HG02759 (cell line): ENCODE results near the gene CTBS.

Source experiments
- ATAC-seq: cut with Tn5 transposase; IDR thresholded peaks from one replicate; pipeline ENCODE4 v1.9.1; 2021; ENCODE audit warnings: mild to moderate bottlenecking, moderate library complexity; ENCODE audit not compliant: unreplicated experiment

CTBS gene

GRCh38 chr1:84506729-84507453 lies 67.3 kb downstream of the CTBS start:
- no peak for ATAC-seq

DNA sequence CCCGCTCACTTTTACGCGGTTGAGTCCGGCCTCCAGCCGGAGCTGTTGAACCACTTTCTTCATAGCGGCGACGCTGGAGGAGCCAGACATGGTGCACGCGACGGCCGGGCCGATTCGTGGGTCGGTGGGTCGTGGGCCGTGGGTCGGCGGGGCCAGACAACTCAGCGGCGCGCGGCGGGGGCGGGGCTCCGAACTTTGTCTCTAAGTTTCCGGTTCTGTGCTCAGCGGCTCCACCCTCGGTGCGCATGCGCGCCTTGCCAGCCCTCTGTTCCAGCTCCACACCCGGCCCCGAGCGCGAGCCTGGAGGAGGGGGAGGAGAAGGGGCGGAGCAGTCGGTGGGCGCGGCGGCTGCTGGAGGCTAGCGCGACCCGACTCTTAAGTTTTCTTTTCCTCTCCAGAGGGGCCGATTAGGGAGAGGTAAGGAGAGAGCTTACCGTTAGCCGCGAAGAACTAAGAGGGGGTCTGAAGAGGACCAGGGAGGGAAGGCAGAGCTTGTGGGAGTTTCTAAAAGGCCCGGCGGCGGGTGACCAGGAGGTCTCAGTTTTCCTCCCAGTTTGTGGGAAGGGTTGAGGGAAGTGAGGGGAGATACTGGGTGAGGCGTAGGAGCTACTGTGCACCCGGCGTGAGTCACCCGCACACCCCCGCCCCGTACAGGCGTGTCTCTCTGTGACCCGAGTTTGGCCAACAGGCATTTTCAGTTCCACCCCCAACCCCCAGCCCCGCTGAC lies 68.1 kb downstream of the CTBS start, which contains the start of the genes GNG5 and SPATA1:
GNG5 (minus strand) TSS at position 580 of the 727 bp plus-strand sequence; CDS start at position 90, 490 bp downstream.
SPATA1 (plus strand) TSS at position 385 of the 727 bp plus-strand sequence. CDS start 9,974 bp downstream, outside the sequence.
- peak; percentile 82 for ATAC-seq

GRCh38 chr1:84505493-84506001 lies 68.7 kb downstream of the CTBS start:
- ATAC-seq, result peak; percentile 43

DNA sequence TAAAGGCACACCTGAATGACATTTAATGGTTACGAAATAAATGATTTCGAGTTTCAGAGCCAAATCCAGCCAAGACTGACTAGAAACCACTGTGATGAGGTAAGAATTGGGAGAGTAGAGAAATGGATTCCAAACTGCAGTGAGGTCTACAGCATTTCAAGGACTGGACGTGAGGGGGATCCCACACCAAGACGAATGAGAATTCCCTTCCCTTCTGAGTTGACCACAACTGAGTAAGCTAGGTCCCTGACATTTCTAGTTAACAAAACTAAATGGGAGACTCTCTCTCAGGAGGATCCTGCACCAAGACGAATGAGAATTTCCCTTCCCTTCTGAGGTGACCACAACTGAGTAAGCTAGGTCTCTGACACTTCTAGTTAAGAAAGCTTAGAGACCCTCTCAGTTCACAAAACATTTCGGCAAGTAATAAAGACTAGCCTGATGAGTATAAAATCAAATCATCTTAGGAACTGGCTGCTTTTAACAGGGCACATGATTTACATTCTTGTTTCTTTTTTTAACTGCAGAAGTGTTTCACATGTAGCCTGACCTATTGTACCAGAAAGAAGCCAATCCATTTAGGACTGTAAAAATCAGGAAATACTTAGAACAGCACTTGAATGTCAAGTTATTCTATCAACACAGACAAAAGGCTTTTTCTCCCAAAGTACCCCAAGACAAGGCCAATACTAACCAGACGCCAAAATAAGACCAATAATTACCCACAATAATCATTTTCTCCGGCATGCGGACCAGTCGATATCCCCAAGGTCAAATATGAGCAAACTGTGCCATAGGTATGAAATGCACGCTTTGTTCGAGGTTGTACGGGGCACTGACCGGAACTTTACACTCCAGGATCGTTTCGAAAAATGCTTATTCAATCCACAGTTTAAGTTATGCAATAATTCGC lies 69.4 kb downstream of the CTBS start:
- no peak for ATAC-seq

- no peak for ATAC-seq
Measured at GRCh38 chr1:84502927-84503326, 71.3 kb downstream of the CTBS start.
